ENCODE results near the gene LETM1. TPM values are rescaled to one million over a fixed set of nuclear protein-coding genes. Genes with fewer than 3 reads are reported as not detected.

LETM1 gene
- total and polyA plus RNA-seq, 4 donors = 21.7 to 47.1 (median 26.8) TPM

- Histone ChIP-seq H3K27ac (ENCODE audit: low read depth in 1 of 2, low read length in 1 of 2) (no peak overlapping the region), H3K9me3 (ENCODE audit: control insufficient read depth in 4 of 4, insufficient read depth in 3 of 4, low read length in 3 of 4) (no peaks in the 10 kb centered on the region), H3K36me3 (ENCODE audit: control insufficient read depth in 4 of 4, insufficient read depth in 4 of 4, low read length in 4 of 4) (peaks cover 0 to 26% (median 13%) of the 10 kb centered on the region in 4 donors), H3K4me3 (no peak overlapping the region), H3K27me3 (ENCODE audit: control insufficient read depth in 3 of 3, insufficient read depth in 3 of 3, low read length in 2 of 3) (no peaks in the 10 kb centered on the region), H3K4me1 (ENCODE audit: control insufficient read depth in 5 of 5, insufficient read depth in 5 of 5, low read length in 5 of 5) (peaks cover 0 to 13% (median 2%) of the 10 kb centered on the region in 5 donors), H3K9ac (ENCODE audit: insufficient read depth in 1 of 2, low read length in 2 of 2) (no peak overlapping the region)
- 91 to 94% methylated on average over 46 to 47 of the region's 47 CpGs for WGBS, 2 donors
- no peak for TF ChIP-seq CTCF (IDR thresholded peaks at IDR 0.05; ENCODE audit: control extremely low read depth, extremely low read depth)
- ATAC-seq (ENCODE audit: insufficient read depth, low FRiP score) (no peak), DNase-seq (no peak)
These were observed 50.3 kb downstream of the LETM1 start for GRCh38 chr4:1805493-1806222.

GRCh38 chr4:1804638-1805492 lies 51.1 kb downstream of the LETM1 start:
- no peak for DNase-seq
- no peak for ATAC-seq (ENCODE audit: insufficient read depth, low FRiP score)
- no peaks in the 10 kb centered on the region for H3K9me3 ChIP-seq (ENCODE audit: control insufficient read depth in 4 of 4, insufficient read depth in 3 of 4, low read length in 3 of 4)

GRCh38 chr4:1803523-1804423 lies 52.2 kb downstream of the LETM1 start:
- WGBS, 2 donors = 92% methylated on average over 51 of the region's 51 CpGs
- TF ChIP-seq CTCF (IDR thresholded peaks at IDR 0.05; ENCODE audit: control extremely low read depth, extremely low read depth) = no peak
- Histone ChIP-seq H3K27me3 (ENCODE audit: control insufficient read depth in 3 of 3, insufficient read depth in 3 of 3, low read length in 2 of 3) (no peaks in the 10 kb centered on the region), H3K4me3 (no peak overlapping the region), H3K4me1 (ENCODE audit: control insufficient read depth in 5 of 5, insufficient read depth in 5 of 5, low read length in 5 of 5) (peaks cover 0 to 9% (median 0%) of the 10 kb centered on the region in 5 donors), H3K27ac (ENCODE audit: low read depth in 1 of 2, low read length in 1 of 2) (no peak overlapping the region), H3K9me3 (ENCODE audit: control insufficient read depth in 4 of 4, insufficient read depth in 3 of 4, low read length in 3 of 4) (no peaks in the 10 kb centered on the region), H3K36me3 (ENCODE audit: control insufficient read depth in 4 of 4, insufficient read depth in 4 of 4, low read length in 4 of 4) (peaks cover 0 to 34% (median 13%) of the 10 kb centered on the region in 4 donors), H3K9ac (ENCODE audit: insufficient read depth in 1 of 2, low read length in 2 of 2) (no peak overlapping the region)
- DNase-seq (no peak), ATAC-seq (ENCODE audit: insufficient read depth, low FRiP score) (no peak)

More at GRCh38 chr4:1804638-1805492, 51.1 kb downstream of the LETM1 start:
- Histone ChIP-seq H3K36me3 (ENCODE audit: control insufficient read depth in 4 of 4, insufficient read depth in 4 of 4, low read length in 4 of 4) (peaks cover 0 to 26% (median 13%) of the 10 kb centered on the region in 4 donors), H3K4me1 (ENCODE audit: control insufficient read depth in 5 of 5, insufficient read depth in 5 of 5, low read length in 5 of 5) (peaks cover 0 to 13% (median 2%) of the 10 kb centered on the region in 5 donors), H3K27ac (ENCODE audit: low read depth in 1 of 2, low read length in 1 of 2) (no peak overlapping the region), H3K27me3 (ENCODE audit: control insufficient read depth in 3 of 3, insufficient read depth in 3 of 3, low read length in 2 of 3) (no peaks in the 10 kb centered on the region), H3K4me3 (no peak overlapping the region), H3K9ac (ENCODE audit: insufficient read depth in 1 of 2, low read length in 2 of 2) (no peak overlapping the region)
- no peak for TF ChIP-seq CTCF (IDR thresholded peaks at IDR 0.05; ENCODE audit: control extremely low read depth, extremely low read depth)
- 94 to 95% methylated on average over 37 of the region's 37 CpGs for WGBS, 2 donors

All from lung (tissue), 12 donors.